HCEC 1CT (cell line): ENCODE measurements around the gene HYAL1.
"Not testable (repeated sequence)": the region's sequence is repeated elsewhere in the genome, so short reads cannot be mapped to it uniquely, and the experiment has no call there.

Experiments used
- DNase-seq: peaks from one replicate; pipeline ENCODE4 v3.0.0-alpha.2; 2017

The HYAL1 gene

DNA sequence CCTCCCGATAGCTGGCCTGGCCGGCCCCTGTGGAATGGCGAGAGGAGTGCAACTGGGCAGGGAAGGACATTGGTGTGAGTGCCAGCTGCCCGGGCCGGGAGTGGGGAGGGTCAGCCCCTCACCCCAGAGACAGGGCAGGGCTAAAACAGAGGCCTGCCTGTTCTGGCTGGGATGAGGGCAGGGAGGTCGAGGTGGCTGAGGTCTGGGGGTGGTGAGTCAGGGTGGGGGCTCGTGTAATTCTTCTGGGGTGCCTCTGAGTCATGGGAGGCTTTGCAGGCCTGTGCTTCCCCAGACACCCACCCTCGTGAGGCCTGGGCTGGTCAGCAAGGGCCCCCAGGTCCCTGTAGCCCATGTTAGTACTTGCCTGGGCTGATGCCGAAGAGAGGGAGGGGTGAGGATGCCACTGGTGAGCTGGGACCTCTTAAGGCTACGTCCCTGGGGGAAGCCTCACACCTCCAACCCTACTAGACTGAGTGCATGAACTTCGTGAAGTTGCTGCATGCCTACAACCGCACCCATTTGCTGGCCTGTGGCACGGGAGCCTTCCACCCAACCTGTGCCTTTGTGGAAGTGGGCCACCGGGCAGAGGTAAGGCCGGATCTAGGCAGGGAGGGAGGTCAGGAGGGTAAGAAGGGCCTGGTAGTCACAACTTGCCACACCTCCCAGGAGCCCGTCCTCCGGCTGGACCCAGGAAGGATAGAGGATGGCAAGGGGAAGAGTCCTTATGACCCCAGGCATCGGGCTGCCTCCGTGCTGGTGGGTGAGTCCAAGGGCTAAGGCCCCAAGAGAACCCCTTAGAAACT is 32.8 kb downstream of the HYAL1 start:
- DNase-seq = peak; percentile 41

DNA sequence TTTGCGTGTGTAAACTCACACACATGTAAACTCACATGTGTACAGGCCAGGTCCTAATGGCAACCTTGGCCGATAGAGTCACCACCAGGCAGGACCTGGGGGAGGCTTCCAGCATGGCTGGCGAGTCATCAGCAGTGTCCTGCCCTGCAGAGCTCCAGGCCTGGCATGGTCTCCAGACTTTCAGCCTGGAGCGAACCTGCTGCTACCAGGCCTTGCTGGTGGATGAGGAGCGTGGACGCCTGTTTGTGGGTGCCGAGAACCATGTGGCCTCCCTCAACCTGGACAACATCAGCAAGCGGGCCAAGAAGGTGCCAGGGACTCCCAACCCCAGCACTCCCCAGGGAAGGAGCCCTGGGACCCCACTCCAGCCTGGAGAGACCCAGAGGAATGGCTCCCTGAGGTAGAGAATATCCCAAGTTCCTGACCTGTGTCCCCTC is 33.4 kb downstream of the HYAL1 start:
- DNase-seq = peak; percentile 40

DNA sequence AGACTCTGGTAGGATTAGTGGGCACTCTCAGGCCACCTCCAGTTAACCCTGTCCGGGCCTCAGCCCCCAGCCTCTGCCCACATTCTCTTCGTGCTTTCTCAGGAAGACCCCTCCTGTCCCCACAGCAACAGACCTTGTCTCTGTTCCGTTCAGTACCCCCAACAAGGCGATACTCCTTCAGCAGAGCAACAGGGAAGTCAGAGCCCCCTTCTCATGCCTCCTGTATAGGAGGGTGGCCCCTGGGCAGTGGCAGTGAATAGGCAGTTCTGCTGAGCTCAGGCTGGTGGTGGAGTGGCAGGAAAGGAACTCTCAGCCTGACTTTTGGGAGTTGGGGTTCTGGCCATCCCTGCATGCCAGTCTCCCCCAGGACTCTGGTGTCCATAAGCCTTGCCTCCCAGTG is 33.9 kb downstream of the HYAL1 start:
- DNase-seq = no peak

DNA sequence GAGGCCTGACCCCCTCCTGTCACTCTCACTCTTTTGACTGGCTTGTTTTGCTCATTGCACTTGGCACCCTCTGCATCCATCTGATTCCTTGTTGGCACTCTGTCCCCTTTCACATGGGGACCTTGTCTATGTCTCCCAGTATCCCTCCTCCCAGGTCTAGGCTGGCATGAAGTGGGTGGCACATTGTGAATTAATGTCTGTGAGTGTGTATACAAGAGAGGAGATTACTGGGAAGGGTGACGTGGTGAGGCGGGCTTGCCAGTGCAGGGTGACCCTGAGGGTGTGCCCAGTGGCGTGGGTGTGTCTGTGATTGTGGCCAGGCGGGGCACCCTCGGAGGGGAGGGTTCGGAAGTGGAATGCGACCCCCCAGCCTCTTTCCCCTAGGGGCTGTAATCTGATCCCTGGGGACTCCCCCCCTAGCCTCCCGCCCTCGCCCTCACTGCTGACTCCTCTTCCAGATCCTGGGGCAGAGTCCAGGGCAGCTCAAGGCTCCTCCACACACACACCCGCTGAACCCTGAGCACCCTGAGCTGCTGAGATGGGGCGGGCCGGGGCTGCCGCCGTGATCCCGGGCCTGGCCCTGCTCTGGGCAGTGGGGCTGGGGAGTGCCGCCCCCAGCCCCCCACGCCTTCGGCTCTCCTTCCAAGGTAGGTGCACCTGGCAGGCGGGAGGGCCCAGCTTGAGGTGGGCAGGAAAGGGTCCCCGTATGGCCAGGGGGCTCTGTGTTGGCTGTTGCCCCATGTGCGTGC is 34.5 kb downstream of the HYAL1 start, which contains the start of gene SEMA3B:
TSS of gene SEMA3B (plus strand) at position 445 of the 749 bp plus-strand sequence. CDS start at position 539, 94 bp downstream.
- no peak for DNase-seq

DNA sequence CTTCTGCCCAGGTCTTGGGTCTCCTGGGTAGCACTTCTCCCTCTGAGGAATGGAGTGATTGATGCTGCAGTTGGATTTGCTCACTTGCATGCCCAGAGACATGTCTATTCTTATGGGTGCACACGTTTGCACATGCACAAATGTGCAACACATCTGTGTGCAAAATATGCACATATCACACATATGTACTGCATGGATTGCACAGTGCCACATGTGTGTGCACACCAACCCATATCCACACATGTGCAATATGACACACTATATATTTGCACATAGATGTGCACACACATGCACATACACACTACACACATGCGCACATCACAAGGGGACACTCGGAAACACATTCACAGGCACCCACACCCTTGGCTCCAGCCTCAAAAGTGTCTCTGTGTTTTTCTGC is 35.1 kb downstream of the HYAL1 start:
- no peak for DNase-seq

DNA sequence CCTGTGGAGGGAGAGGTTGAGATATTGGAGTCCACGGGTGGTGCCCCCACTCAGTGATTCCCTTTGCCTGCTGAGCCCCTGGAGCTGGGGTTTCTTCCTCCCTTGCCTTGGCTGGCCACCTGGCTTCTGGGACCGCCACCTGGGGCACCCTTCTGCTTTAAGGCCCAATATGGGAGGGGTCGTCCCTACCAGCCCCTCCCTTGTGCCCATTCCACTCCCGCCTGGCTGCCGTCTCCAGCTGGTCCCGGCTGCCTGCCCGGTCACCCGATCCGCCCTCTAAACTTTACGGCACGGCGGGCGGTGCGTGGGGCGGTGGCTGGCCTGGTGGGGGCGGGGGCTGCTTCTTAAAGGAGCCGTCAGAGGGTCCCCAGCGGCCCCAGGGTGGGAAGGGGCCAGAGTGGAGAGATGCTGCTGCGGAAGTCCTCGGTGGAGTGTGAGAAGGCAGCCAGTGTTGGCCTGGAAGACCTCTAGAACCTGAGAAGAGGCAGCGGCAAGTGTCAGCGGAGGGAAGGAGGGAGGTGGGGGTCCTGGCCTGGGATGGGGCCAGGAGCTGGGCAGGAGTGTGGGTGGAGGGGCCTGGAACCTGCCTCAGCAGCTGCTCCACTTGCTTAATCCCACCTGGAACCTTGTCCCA is 36.0 kb downstream of the HYAL1 start:
- DNase-seq = no peak

DNA sequence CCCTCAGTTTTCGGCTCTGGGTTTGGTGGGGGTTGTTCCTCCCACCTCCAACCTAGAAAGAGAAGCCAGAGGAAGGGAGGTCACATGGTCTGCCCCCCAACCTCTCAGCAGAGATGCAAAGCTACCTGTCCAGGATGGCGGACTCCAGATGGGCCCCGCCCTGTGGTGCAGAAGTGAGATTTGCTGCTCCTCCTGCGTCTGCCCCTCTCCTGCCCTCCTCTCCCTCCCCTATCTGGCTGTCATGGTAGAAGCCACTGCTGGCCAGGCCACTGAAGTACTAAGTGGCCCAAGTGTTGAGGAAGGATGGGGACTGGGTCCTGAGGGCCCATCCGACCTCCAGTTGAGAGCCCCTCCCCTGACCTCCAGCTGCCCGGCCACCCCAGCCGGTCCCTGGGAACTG is 36.5 kb downstream of the HYAL1 start:
- DNase-seq = no peak

DNA sequence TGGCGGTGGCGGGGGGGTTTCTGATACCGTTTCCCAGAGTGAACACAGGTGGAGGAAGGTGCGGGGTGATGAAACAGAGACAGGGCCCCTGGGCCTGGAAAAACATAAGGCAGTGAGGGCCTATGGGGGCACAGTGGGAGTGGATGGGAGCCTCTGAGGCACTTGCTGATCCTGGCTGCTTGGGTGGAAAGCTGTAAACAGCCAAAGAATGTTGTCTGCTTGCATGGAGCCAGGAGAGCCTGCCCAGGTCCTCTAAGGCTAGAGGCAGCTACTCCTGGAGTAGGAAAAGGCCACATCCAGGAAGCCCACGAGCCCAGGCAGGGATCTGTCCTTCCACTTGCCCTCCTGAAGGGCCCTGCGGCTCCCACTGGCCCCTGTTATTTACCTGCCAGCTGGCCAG is 37.4 kb downstream of the HYAL1 start:
- no peak for DNase-seq

DNA sequence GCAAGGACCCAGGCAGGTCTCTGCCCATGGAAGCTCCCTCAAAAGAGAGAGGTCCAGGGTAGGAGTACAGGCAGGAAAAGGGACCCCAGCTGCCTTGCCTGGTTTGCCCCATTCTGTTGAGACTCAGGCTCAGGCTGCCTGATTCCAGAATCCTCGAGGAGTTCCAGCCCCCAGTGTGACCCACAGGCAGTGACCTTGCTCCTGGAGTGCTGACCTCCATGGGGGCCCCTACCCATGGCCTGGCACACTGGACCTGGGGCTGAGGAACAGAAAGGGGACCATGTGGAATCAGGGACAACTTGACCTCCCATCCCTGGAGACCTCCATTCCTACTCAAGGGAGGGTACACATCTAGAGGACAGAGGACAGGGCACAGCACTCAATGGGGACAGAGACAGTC is 37.8 kb downstream of the HYAL1 start:
- no peak for DNase-seq

DNA sequence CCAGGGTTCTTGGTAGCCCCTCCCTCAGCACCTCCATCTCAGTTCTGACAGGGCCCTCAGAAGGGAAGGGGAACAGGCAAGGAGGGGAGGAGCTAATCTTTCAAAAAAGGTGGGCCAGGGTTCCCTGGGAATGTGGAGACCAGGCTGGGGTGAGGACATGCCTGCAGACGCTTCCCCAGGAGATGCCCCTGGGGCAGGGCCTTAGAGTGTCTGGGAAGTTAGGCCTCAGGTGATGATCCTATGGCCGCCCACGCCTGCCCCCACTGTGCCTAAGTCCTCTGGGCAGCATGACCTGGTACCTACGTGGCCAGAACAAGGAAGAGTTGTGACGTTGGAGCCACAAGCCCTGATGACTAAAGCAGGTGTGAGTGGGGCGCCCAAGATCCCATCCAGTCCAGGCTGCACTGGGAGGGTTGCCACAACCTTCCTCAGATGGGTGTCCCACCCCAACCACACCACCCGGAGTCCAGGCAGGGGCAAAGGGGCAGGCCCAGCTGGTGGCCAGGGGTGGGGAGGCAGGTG is 38.3 kb downstream of the HYAL1 start:
- DNase-seq = no peak

DNA sequence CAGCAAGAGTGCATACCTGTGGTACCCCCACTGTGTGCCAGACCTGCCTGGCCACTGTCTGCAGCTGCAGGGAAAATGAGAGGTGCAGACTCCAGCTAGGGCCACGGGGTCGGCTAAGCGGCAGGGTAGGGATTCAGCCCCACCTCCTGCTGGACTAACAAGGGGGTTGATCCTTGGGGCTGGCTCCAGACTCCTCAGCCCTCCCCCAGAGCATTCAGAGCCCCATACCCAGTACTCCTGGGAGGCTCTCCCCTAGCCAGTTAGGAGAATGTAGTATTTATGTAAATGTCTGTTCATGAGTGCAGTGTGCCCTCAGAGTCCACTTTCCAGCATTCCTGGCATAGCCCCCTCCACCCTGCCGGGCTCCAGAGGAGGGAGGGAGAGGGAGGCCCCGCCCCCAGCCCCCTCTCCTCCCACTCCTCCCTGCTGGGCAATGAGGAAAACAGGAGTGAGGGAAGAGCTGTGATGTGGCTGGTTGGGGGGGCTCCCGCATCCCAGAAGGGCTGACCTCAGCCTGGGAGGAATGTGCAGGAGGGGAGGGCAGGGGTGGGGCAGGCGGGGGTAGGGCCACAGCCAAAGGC is 38.9 kb downstream of the HYAL1 start:
- peak; percentile 63 for DNase-seq

DNA sequence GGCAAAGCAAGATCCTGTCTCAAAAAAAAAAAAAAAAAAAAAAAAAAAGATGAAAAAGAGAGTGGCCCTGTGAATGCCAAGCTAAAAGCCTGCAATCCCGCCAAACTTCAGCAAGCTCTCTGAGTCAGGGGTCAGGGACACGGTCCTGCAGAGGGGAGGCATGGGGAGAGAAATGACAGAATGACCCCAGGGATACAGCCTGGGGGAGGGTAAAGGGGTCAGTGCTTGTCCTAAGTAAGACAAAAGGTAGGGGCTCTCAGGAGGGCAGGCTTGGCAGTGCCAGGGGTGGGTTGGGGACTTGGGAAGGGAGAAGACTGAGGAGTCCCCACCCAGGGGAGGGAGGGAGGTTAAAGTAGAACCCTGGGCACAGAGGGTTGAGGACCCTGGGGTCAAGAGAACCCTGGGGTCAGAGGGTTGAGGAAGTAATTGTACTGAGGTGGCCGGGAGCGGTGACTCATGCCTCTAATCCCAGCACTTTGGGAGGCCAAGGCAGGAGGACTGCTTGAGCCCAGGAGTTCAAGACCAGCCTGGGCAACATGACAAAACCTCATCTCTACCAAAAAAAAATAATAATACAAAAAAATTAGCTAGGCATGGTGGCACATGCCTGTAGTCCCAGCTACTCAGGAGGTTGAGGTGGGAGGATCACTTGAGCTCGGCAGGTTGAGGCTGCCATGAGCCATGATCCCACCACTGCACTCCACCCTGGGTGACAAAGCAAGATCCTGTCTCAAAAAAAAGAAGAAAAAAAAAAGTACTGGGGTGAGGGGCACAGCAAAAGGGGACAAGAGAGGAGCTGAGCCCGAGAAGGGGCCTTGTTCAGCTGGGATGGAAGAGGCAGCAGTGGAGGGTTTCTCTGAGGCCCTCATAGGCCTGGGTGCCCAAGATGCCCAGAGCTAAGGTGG is 39.6 kb downstream of the HYAL1 start:
- DNase-seq = peak; percentile 25

DNA sequence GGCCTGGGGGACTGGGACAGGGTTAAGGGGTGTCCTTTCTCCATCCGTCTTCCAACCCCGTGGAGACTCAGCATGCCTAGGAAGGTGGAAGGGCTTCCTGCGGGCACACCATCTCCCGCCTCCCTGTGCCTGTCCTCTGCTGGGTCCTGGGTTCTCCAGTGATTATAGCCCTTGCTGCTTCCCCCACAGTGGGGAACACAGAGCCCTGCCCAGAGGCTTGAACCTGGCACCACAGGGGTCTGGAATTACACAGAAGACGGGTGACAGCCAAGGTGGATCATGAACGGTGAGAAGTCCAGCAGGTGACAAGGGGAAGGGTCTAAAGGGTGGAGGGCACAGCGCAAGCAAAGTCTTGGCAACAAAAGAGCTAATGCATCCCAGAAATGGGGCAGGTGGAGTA is 40.6 kb downstream of the HYAL1 start:
- no peak for DNase-seq

DNA sequence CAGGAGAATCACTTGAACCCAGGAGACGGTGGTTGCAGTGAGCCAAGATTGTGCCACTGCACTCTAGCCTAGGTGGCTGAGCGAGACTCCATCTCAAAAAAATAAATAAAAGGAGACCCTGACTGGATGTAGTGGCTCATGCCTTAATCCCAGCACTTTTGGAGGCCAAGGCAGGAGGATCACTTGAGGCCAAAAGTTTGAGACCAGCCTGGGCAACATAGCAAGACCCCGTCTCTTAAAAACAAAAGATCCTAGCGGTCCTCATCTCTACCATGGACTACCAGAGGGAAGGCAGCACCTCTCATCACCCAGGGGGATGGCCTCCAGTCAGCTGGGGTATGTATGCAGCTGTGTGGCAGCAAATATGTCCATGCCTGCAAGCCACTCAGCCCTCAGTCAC is 41.2 kb downstream of the HYAL1 start:
- not testable (repeated sequence) for DNase-seq

DNA sequence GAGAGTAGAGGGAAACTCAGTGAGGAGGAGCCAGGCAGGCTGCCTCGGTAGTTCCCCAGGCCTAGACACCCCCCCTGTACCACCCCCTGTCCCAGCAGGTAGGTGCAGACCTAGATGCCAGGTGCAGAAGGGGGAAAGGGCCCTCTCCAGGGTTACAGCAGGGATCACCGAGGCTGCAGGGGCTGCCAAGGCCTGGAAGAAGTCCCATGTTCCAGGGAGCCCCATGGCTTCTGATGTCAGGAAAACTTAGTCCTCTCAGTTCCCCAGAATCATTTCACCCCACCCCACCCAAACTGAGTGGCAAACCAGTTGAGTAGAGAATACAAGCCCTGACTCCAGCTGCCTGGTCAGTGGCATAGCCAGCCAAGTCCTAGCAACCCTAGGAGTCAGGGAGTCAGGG is 41.9 kb downstream of the HYAL1 start:
- DNase-seq = no peak

DNA sequence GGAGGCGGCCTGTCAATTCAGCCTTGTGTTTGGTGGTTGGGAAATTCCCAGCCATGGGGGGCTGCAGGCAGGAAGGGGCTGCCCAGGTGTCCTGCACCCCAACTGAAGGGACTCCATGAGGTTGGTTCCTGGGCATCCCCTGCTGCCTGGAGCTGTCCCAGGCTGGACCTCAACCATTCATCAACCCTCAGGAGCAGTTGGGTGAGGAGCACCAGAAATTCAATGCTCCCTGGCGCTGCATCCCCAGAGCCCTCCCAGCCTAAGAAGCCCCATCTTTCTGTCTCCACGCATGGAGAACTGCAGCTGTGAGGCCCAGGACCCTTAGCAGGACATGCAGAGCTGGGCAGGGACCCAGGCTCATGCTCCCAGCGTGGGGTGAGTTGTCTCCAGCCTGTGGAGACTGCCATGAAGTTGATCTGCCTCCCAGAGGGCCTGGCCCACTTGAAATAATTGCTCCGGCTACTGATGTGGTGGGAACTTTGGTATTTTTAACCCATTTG is 42.4 kb downstream of the HYAL1 start:
- DNase-seq = no peak

DNA sequence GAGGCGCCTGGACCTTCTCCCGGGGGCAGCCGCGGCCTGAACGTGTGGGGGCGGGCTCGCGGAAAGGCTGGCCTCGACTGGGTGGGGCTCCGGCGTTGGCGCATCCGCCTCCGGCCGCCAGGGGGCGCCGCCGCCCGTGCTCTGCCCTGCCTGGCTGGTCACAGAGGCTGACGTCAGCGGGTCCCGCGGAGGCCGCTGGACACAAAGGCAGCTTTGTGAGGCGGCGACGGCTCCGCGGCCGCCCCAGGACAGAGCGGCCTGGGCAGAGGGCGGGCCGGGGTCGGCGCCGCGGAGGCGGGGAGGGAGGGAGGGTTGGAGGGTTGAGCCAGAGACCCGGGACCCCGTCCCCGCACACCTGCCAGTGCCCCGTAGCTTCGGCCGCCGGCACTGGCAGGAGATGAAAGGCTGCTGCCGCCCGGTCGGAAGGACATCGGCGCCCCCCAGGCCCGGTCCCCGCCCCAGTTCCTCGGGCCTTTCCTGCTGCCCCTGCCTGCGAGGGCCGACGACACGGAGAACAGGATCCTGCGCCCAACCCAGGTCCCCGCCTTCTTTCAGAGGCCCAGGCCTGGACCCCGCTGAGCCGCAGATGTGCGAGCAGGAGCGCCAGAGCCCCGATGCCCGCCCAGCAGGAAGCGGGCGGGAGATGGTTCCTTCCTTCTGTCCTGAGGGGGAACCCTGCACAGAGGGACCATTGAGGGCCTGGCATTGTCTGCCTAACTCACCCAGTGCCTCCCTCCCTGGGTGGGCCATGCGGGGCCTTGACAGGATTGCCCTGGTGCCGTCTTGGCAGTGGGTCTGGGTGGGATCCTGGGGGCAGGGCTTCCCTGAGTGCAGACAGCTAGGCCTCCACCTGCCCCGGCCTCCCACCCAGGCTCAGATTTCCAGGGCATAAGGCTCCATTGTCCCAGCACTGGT is 43.1 kb downstream of the HYAL1 start:
- DNase-seq = peak; percentile 83

DNA sequence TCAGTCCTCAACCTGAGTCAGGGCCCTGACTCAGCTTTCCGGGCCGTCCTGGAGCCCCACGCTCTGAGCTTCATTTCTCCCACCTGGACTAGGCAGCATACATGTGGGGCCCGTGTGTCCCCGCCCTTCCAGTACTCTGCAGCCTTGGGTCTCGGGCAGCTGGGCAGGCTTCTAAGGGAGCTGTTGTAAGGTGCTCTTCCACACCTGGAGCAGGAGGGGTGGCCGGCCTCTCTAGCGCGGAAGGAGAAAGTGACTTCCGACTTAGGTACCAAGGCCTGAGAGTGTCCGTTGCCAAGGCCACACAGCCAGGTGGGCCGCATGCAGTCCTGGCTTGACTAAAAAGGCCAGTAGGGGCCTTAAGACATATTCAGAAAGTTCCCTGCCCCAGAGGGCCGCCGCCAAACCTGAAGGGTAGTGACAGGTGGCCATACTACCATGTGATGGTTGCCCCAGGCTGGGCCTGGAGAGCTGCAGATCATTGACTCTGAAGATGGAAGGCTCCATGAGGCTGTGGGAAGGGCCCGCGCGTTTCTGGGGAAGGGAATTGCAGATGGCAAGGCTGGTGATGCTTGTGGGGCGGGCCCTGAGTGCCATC is 43.8 kb downstream of the HYAL1 start:
- no peak for DNase-seq

DNA sequence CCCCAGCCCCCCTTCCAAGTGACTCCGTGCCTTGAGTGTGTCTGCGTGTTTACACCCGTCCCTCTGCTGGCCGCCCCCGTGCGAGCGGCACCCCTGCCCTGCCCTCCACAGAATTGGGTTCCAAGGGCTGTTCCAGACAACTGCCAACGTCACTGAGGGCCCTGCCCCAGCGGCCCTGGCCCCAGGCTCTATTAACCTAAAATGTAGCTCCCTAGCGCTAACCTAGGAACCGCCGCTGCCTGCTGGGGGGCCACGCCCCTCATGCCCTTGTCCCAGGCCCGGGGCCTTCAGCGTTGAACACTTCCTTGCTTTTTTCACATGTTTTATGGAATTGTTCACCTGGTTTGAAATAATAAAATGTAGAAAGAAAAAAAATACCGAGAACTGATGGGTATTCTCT is 44.4 kb downstream of the HYAL1 start:
- DNase-seq = no peak

DNA sequence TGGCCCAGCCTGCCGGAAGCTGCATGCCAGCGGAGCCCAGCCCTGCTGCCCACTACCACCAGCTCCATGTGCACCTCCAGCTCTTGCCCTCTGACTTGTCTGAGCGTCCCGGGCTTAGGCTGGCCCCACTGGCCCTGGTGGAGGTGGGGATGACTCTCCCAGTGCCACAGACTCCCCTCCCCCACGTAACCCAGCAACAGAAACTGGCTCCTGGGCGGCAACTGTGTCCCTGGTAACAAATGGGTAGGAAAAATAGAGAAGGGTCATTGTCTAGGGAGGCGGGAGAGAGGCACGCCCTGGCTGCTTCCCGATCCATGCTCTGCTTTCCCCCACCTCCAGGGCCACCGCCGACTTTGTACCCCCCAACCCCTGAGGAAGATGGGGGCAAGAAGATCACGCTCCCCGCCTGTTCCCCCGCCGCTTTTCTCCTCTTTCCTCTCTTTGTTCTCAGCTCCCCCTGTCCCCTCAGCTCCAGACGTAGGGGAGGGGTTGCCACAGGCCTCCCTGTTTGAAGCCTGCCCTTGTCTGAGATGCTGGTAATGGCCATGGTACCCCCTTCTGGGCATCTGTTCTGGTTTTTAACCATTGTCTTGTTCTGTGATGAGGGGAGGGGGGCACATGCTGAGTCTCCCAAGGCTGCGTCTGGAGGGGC is 45.2 kb downstream of the HYAL1 start:
- DNase-seq = no peak
